ENCODE measurements around the gene HLA-DRA. TPM values are rescaled to one million over a fixed set of nuclear protein-coding genes. Genes with fewer than 3 reads are reported as not detected.

Gene HLA-DRA
- polyA plus RNA-seq, 1 donor from 2014 or later, result not detected

DNA sequence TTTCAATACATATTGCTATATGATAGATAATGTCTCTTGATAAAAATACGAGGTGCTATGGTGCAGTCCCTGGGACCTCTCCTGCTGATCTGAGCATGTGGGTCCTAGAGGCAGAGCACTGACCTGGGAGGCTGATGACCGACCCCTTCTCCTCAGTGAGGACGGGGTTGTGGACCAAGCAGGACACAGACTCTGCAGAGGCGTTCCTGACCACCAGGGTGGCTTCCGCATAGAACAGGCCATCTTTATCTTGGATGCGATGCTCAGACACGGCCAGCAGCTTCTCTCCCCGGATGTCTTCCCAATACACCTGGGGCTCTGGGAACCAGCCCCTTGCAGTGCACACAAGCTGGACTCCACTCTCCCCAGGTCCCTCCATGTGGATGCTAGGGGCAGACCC is 36.9 kb upstream of the HLA-DRA start:
- Histone ChIP-seq H3K4me3 (ENCODE audit: low read length) (no peak overlapping the region), H3K9me2 (ENCODE audit: insufficient read depth, low read length) (no peaks in the 10 kb centered on the region)

DNA sequence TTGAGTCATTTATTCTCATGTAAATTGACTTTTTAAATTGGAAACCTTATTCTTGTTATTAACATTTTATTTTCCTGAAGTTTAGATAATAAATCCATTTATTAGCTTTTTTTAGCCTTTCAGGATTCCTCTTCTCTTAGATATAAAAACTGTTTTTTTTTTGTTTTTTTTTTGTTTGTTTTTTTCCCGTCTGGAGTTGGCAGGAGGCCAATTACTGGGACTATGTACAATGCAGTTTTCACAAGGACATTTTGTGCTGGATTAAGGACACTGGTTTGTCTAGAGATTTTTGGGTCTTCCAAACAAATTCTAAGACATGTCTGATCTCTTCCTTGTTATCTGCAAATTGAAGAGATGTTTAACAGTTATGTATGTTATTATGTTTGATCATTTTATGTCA is 34.0 kb upstream of the HLA-DRA start:
- H3K4me3 ChIP-seq (ENCODE audit: low read length), result no peak overlapping the region
- no peak overlapping the region for H3K9ac ChIP-seq (ENCODE audit: low read length)
- H3K27me3 ChIP-seq (ENCODE audit: insufficient read depth, low read depth, low read length), result no peaks in the 10 kb centered on the region
- H3K4me2 ChIP-seq (ENCODE audit: low read length), result no peak overlapping the region
- H3K9me2 ChIP-seq (ENCODE audit: insufficient read depth, low read length), result no peaks in the 10 kb centered on the region
- H3K79me2 ChIP-seq (replicated peaks; ENCODE audit: insufficient read depth, low read length), result no peaks in the 10 kb centered on the region
- H3K9me3 ChIP-seq (ENCODE audit: low read length), result no peaks in the 10 kb centered on the region
- H4K20me1 ChIP-seq (ENCODE audit: insufficient read depth), result no peaks in the 10 kb centered on the region
- no peak overlapping the region for H3K27ac ChIP-seq (ENCODE audit: low read length)
- H2AFZ ChIP-seq (ENCODE audit: low read depth, low read length), result no peak overlapping the region
- TF ChIP-seq RAD21 (conservative IDR thresholded peaks at IDR 0.05) (no peak), EP300 (conservative IDR thresholded peaks at IDR 0.05; ENCODE audit: poor library complexity, severe bottlenecking) (no peak), TAF1 (IDR thresholded peaks at IDR 0.05; ENCODE audit: low read depth) (no peak), POLR2AphosphoS5 (IDR thresholded peaks at IDR 0.05) (no peak), EZH2 (IDR thresholded peaks at IDR 0.05; ENCODE audit: borderline replicate concordance, insufficient read depth, low read length, poor library complexity, severe bottlenecking) (no peak), MXI1 (conservative IDR thresholded peaks at IDR 0.05; ENCODE audit: poor library complexity, severe bottlenecking) (no peak), SMC3 (conservative IDR thresholded peaks at IDR 0.05; ENCODE audit: poor library complexity) (no peak)
- TF ChIP-seq, protein P1, sequence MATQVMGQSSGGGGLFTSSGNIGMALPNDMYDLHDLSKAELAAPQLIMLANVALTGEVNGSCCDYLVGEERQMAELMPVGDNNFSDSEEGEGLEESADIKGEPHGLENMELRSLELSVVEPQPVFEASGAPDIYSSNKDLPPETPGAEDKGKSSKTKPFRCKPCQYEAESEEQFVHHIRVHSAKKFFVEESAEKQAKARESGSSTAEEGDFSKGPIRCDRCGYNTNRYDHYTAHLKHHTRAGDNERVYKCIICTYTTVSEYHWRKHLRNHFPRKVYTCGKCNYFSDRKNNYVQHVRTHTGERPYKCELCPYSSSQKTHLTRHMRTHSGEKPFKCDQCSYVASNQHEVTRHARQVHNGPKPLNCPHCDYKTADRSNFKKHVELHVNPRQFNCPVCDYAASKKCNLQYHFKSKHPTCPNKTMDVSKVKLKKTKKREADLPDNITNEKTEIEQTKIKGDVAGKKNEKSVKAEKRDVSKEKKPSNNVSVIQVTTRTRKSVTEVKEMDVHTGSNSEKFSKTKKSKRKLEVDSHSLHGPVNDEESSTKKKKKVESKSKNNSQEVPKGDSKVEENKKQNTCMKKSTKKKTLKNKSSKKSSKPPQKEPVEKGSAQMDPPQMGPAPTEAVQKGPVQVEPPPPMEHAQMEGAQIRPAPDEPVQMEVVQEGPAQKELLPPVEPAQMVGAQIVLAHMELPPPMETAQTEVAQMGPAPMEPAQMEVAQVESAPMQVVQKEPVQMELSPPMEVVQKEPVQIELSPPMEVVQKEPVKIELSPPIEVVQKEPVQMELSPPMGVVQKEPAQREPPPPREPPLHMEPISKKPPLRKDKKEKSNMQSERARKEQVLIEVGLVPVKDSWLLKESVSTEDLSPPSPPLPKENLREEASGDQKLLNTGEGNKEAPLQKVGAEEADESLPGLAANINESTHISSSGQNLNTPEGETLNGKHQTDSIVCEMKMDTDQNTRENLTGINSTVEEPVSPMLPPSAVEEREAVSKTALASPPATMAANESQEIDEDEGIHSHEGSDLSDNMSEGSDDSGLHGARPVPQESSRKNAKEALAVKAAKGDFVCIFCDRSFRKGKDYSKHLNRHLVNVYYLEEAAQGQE (IDR thresholded peaks at IDR 0.05; ENCODE audit: borderline replicate concordance), result no peak
- TF ChIP-seq, protein P2, sequence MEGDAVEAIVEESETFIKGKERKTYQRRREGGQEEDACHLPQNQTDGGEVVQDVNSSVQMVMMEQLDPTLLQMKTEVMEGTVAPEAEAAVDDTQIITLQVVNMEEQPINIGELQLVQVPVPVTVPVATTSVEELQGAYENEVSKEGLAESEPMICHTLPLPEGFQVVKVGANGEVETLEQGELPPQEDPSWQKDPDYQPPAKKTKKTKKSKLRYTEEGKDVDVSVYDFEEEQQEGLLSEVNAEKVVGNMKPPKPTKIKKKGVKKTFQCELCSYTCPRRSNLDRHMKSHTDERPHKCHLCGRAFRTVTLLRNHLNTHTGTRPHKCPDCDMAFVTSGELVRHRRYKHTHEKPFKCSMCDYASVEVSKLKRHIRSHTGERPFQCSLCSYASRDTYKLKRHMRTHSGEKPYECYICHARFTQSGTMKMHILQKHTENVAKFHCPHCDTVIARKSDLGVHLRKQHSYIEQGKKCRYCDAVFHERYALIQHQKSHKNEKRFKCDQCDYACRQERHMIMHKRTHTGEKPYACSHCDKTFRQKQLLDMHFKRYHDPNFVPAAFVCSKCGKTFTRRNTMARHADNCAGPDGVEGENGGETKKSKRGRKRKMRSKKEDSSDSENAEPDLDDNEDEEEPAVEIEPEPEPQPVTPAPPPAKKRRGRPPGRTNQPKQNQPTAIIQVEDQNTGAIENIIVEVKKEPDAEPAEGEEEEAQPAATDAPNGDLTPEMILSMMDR (IDR thresholded peaks at IDR 0.05; ENCODE audit: poor library complexity, severe bottlenecking), result no peak
- no peaks in the 10 kb centered on the region for H3F3A ChIP-seq (ENCODE audit: insufficient read depth, low read length, poor library complexity, severe bottlenecking)
- no peaks in the 10 kb centered on the region for H3K36me3 ChIP-seq (ENCODE audit: insufficient read depth, low read length)

More for the DNA sequence above, 36.9 kb upstream of the HLA-DRA start:
- H3K79me2 ChIP-seq (replicated peaks; ENCODE audit: insufficient read depth, low read length), result no peaks in the 10 kb centered on the region
- no peaks in the 10 kb centered on the region for H4K20me1 ChIP-seq (ENCODE audit: insufficient read depth)
- no peak for TF ChIP-seq EP300 (conservative IDR thresholded peaks at IDR 0.05; ENCODE audit: poor library complexity, severe bottlenecking)
- no peak for TF ChIP-seq TAF1 (IDR thresholded peaks at IDR 0.05; ENCODE audit: low read depth)
- TF ChIP-seq, protein P1 (IDR thresholded peaks at IDR 0.05; ENCODE audit: borderline replicate concordance), result no peak
- TF ChIP-seq RAD21 (conservative IDR thresholded peaks at IDR 0.05), result no peak
- TF ChIP-seq POLR2AphosphoS5 (IDR thresholded peaks at IDR 0.05), result no peak
- H3K4me2 ChIP-seq (ENCODE audit: low read length), result no peak overlapping the region
- H2AFZ ChIP-seq (ENCODE audit: low read depth, low read length), result no peak overlapping the region
- no peaks in the 10 kb centered on the region for H3F3A ChIP-seq (ENCODE audit: insufficient read depth, low read length, poor library complexity, severe bottlenecking)
- H3K9me3 ChIP-seq (ENCODE audit: low read length), result no peaks in the 10 kb centered on the region
- H3K9ac ChIP-seq (ENCODE audit: low read length), result no peak overlapping the region
- no peaks in the 10 kb centered on the region for H3K36me3 ChIP-seq (ENCODE audit: insufficient read depth, low read length)
- no peaks in the 10 kb centered on the region for H3K27me3 ChIP-seq (ENCODE audit: insufficient read depth, low read depth, low read length)
- H3K27ac ChIP-seq (ENCODE audit: low read length), result no peak overlapping the region

Measured in neural cell (in vitro differentiated cells).